ENCODE measurements around the gene FIG4.

- TF ChIP-seq CTCF (IDR thresholded peaks at IDR 0.05; ENCODE audit: low read depth, low read length, poor library complexity, severe bottlenecking) (no peak), EZH2phosphoT487 (IDR thresholded peaks at IDR 0.05; ENCODE audit: borderline replicate concordance, low read length) (no peak)
Observed at GRCh38 chr6:109853951-109854350, 162.9 kb downstream of the FIG4 start.
